IMR-90 (cell line): Measurements from ENCODE around the gene CIDEC. TPM values are rescaled to one million over a fixed set of nuclear protein-coding genes. Genes with fewer than 3 reads are reported as not detected.
A peak's percentile ranks its signal among the peaks of the same experiment; 100 is the strongest.

Experiments used
- ATAC-seq: fragments of 200-7000 bp; cut with Tn5 transposase; 2 replicates; pipeline ENCODE4 v1.9.1; 2020; ENCODE audit warnings: low read depth, mild to moderate bottlenecking, moderate library complexity
- BruUV-seq: library from RNA; stranded (reverse); fragments of 400-500 nt; replicated peaks from 2 replicates; lab custom pipeline; 2021; lab: Mats Ljungman, UMichigan
- CTCF ChIA-PET: fragments of 300-600 bp; formaldehyde crosslinking; extraction: SDS; loops from one replicate; lab custom pipeline; 2021; ENCODE audit warnings: antibody characterized with exemption; lab: Yijun Ruan, JAX
- POLR2A ChIA-PET: fragments of 300-600 bp; sonication (Branson Sonifier 250); formaldehyde crosslinking; loops from one replicate; lab custom pipeline; 2022; ENCODE audit warnings: antibody characterized with exemption; ENCODE audit not compliant: unreplicated experiment; lab: Charles Lee
- DNase-seq: peaks from one replicate; pipeline ENCODE4 v3.0.0; 2013
- H2AFZ ChIP-seq: replicated peaks from 2 replicates; pipeline ENCODE3; 2013; ENCODE audit warnings: low read length, mild to moderate bottlenecking; ENCODE audit not compliant: poor library complexity
- H2AK5ac ChIP-seq: 2 replicates; pipeline ENCODE4 v1.6.1; 2013; ENCODE audit warnings: low read depth, low read length, inconsistent platforms
- H2AK9ac ChIP-seq: replicated peaks from 2 replicates; pipeline ENCODE3; 2013; ENCODE audit warnings: mild to moderate bottlenecking, low read depth, low read length, moderate library complexity; ENCODE audit not compliant: poor library complexity
- H2BK120ac ChIP-seq: 2 replicates; pipeline ENCODE4 v1.6.1; 2013; ENCODE audit warnings: low read depth, low read length, inconsistent platforms
- H2BK15ac ChIP-seq: 3 replicates; pipeline ENCODE4 v1.6.1; 2013; ENCODE audit warnings: low read depth, low read length, inconsistent platforms
- H2BK20ac ChIP-seq: 2 replicates; pipeline ENCODE4 v1.6.1; 2013; ENCODE audit warnings: low read depth, mild to moderate bottlenecking, inconsistent platforms, low read length, moderate library complexity
- H2BK5ac ChIP-seq: 2 replicates; pipeline ENCODE4 v1.6.1; 2013; ENCODE audit warnings: mild to moderate bottlenecking, low read depth, low read length, inconsistent platforms; ENCODE audit not compliant: poor library complexity, severe bottlenecking
- H3K14ac ChIP-seq: replicated peaks from 2 replicates; pipeline ENCODE4 v1.6.1; 2013; ENCODE audit warnings: low read depth, low read length, inconsistent platforms
- H3K18ac ChIP-seq: 2 replicates; pipeline ENCODE4 v1.6.1; 2013; ENCODE audit warnings: low read depth, low read length, control low read depth
- H3K23ac ChIP-seq: 2 replicates; pipeline ENCODE4 v1.6.1; 2013; ENCODE audit warnings: low read depth, low read length, inconsistent platforms
- H3K27ac ChIP-seq: 2 replicates; pipeline ENCODE4 v1.5.1; 2013; ENCODE audit warnings: mild to moderate bottlenecking, control low read depth, low read length; ENCODE audit not compliant: insufficient read depth
- H3K27me3 ChIP-seq: 2 replicates; pipeline ENCODE4 v1.6.1; 2013; ENCODE audit warnings: low read length; ENCODE audit not compliant: control insufficient read depth, insufficient read depth
- H3K36me3 ChIP-seq: 2 replicates; pipeline ENCODE4 v1.6.1; 2013; ENCODE audit warnings: low read length, mixed read lengths; ENCODE audit not compliant: control insufficient read depth, insufficient read depth
- H3K4ac ChIP-seq: 2 replicates; pipeline ENCODE4 v1.6.1; 2013; ENCODE audit warnings: low read depth, low read length, inconsistent platforms
- H3K4me1 ChIP-seq: 2 replicates; pipeline ENCODE4 v1.6.1; 2013; ENCODE audit warnings: low read length, mixed read lengths; ENCODE audit not compliant: control insufficient read depth, insufficient read depth
- H3K4me2 ChIP-seq: 2 replicates; pipeline ENCODE4 v1.6.1; 2013; ENCODE audit warnings: low read depth, mild to moderate bottlenecking, control low read depth, low read length, moderate library complexity
- H3K4me3 ChIP-seq: 2 replicates; pipeline ENCODE4 v1.5.1; 2013; ENCODE audit warnings: low read depth, mild to moderate bottlenecking, control low read depth, low read length, moderate library complexity; ENCODE audit not compliant: insufficient read depth
- H3K56ac ChIP-seq: 2 replicates; pipeline ENCODE4 v1.6.1; 2013; ENCODE audit warnings: low read length, inconsistent platforms; ENCODE audit not compliant: insufficient read depth; ENCODE audit errors: extremely low read depth
- H3K79me1 ChIP-seq, 2 experiments: 2 replicates each; pipeline ENCODE4 v1.6.1; 2013; ENCODE audit warnings: low read length in 2 of 2, inconsistent platforms in 1 of 2, low read depth in 1 of 2
- H3K9ac ChIP-seq: 2 replicates; pipeline ENCODE4 v1.6.1; 2013; ENCODE audit warnings: low read depth, low read length, control low read depth
- H3K9me1 ChIP-seq: 2 replicates; pipeline ENCODE4 v1.6.1; 2013; ENCODE audit warnings: low read length, inconsistent platforms; ENCODE audit not compliant: insufficient read depth
- H3K9me3 ChIP-seq: 2 replicates; pipeline ENCODE4 v1.6.1; 2013; ENCODE audit warnings: low read length; ENCODE audit not compliant: control insufficient read depth, insufficient read depth
- H4K20me1 ChIP-seq: 2 replicates; pipeline ENCODE4 v1.6.1; 2013; ENCODE audit warnings: low read length, inconsistent platforms; ENCODE audit not compliant: insufficient read depth
- H4K5ac ChIP-seq: 2 replicates; pipeline ENCODE4 v1.6.1; 2013; ENCODE audit warnings: mild to moderate bottlenecking, low read depth, low read length, control low read depth
- H4K8ac ChIP-seq, 2 experiments: 2 replicates each; pipeline ENCODE4 v1.6.1; 2013; ENCODE audit warnings: low read depth in 2 of 2, low read length in 2 of 2, control low read depth in 1 of 2, inconsistent platforms in 1 of 2
- H4K91ac ChIP-seq: 2 replicates; pipeline ENCODE4 v1.6.1; 2013; ENCODE audit warnings: low read depth, low read length, inconsistent platforms; ENCODE audit not compliant: insufficient read depth
- CEBPB ChIP-seq: IDR thresholded peaks from 2 replicates; pipeline ENCODE4 v1.6.1; 2012; ENCODE audit warnings: low read depth, low read length, improper control_type of control experiment
- MAZ ChIP-seq: IDR thresholded peaks from 2 replicates; pipeline ENCODE4 v1.6.1; 2012; ENCODE audit warnings: low read depth, mild to moderate bottlenecking, low read length, improper control_type of control experiment, moderate library complexity, borderline replicate concordance
- MXI1 ChIP-seq: IDR thresholded peaks from 2 replicates; pipeline ENCODE4 v1.6.1; 2012; ENCODE audit warnings: low read depth, mild to moderate bottlenecking, low read length, moderate library complexity, borderline replicate concordance
- WGBS, 2 experiments: methylation state at CpG; one replicate each; pipeline versions ENCODE4 v1.1.5 to v1.1.7; 2013; ENCODE audit warnings: missing lambda C conversion rate in 2 of 2; ENCODE audit not compliant: insufficient read length in 1 of 2; ENCODE audit errors: extremely low coverage in 2 of 2; 5-methylcytosine and 5-hydroxymethylcytosine counted together
- dilution Hi-C: fragments of 300-500 bp; cut with HindIII; formaldehyde crosslinking; loops from one replicate; pipeline ENCODE4 v1.14.3; 2018; ENCODE audit warnings: low sequenced_read_pairs; ENCODE audit not compliant: unreplicated experiment
- in situ Hi-C: fragments of 300-500 bp; cut with MboI; formaldehyde crosslinking; loops from 3 replicates; pipeline ENCODE4 v1.14.3; 2019; ENCODE audit warnings: low sequenced_read_pairs, inconsistent platforms, mixed read lengths
- intact Hi-C: fragments of 100-400 bp; cut with micrococcal nuclease; formaldehyde crosslinking; loops from 2 replicates; pipeline ENCODE4 v1.10.0; 2022
- polyA plus RNA-seq, 3 experiments: library from polyadenylated mRNA; depleted of rRNA; stranded (reverse); fragments of >200 nt; gene quantifications; 2 replicates each; pipeline ENCODE4 v1.2.3, GENCODE V29; 2012; ENCODE audit warnings: low replicate concordance in 1 of 3
- total RNA-seq: library from RNA; depleted of rRNA; stranded (reverse); fragments of >200 nt; gene quantifications from 2 replicates; pipeline ENCODE4 v1.2.3, GENCODE V29; 2012

CIDEC gene
- total and polyA plus RNA-seq, 2 of the 4 experiments (the other 2 are of a cell fraction), result 0.09 TPM; not detected in 1

GRCh38 chr3:9916346-9916733 is 36.3 kb upstream of the CIDEC start:
- in situ Hi-C loops, result no loop called here

More at GRCh38 chr3:9916346-9916733, 36.3 kb upstream of the CIDEC start:
- peaks cover 32% of the 10 kb centered on the region for H3K4me1 ChIP-seq
- H2AFZ ChIP-seq, result peak overlapping the region; percentile 88
- dilution Hi-C loops, result no loop called here
- H4K20me1 ChIP-seq, result no peaks in the 10 kb centered on the region
- H4K5ac ChIP-seq, result peak overlapping the region; percentile 88
- ChIA-PET POLR2A (interaction anchor here (0.5 kb wide), 1 partner anchor 26 kb away, joined by 3 read pairs; the partner anchor contains the start of gene JAGN1), CTCF (interaction anchor here (0.6 kb wide), 1 partner anchor 335 kb away, joined by 6 read pairs; no protein-coding TSS in a partner anchor)
- peak overlapping the region; percentile 31; the same call in 2 of the 3 replicates for H2BK15ac ChIP-seq
- WGBS, 2 experiments, result no CpG with 5 or more reads among the region's 7 CpGs
- TF ChIP-seq MAZ (no peak), CEBPB (peak; percentile 36; the same call in 1 of the 2 replicates), MXI1 (peak; percentile 57; the same call in 1 of the 2 replicates)
- H4K8ac ChIP-seq, result peak overlapping the region; percentile 73 to 98
- H3K9me1 ChIP-seq, result peaks cover 11% of the 10 kb centered on the region
- peak overlapping the region; percentile 86 for H3K4me2 ChIP-seq
- H3K27me3 ChIP-seq, result no peaks in the 10 kb centered on the region
- H3K4ac ChIP-seq, result peak overlapping the region; percentile 96
- peak overlapping the region; percentile 96 for H2AK9ac ChIP-seq
- DNase-seq (peak; percentile 48), ATAC-seq (no peak)
- H3K56ac ChIP-seq, result 0 out of 2 replicates have a peak overlapping the region, but pooled peaks have one; percentile 34
- H3K18ac ChIP-seq, result peak overlapping the region; percentile 57
- H3K23ac ChIP-seq, result peak overlapping the region; percentile 90
- peak overlapping the region; percentile 68 for H2BK120ac ChIP-seq
- BruUV-seq, result no TSS peak
- peak overlapping the region; percentile 96; the same call in 1 of the 2 replicates for H2AK5ac ChIP-seq
- peak overlapping the region; percentile 58 for H3K9ac ChIP-seq
- peak overlapping the region; percentile 26; the same call in 1 of the 2 replicates for H3K4me3 ChIP-seq
- peaks cover 7 to 38% of the 10 kb centered on the region in 2 experiments; a peak in 3 of 4 replicates for H3K79me1 ChIP-seq
- peak overlapping the region; percentile 61 for H2BK20ac ChIP-seq
- H3K27ac ChIP-seq, result peak overlapping the region; percentile 58
- intact Hi-C loops, result loop anchor here (5.0 kb wide), 1 partner anchor 199 kb away; no protein-coding TSS in a partner anchor
- peak overlapping the region; percentile 56 for H4K91ac ChIP-seq
- H3K36me3 ChIP-seq, result peaks cover 2% of the 10 kb centered on the region; the same call in 1 of the 2 replicates
- H3K14ac ChIP-seq, result peak overlapping the region; percentile 87
- peak overlapping the region; percentile 57 for H2BK5ac ChIP-seq
- no peaks in the 10 kb centered on the region for H3K9me3 ChIP-seq
